IPS DF 19.7 (cell line): ENCODE results near the gene EIF1AX.
"Not testable (repeated sequence)": the region's sequence is repeated elsewhere in the genome, so short reads cannot be mapped to it uniquely, and the experiment has no call there.

ENCODE experiments used
- DNase-seq: peaks from one replicate; pipeline ENCODE4 v3.0.0-alpha.2; 2013; ENCODE audit warnings: low read depth, low spot score

Gene EIF1AX, protein sequence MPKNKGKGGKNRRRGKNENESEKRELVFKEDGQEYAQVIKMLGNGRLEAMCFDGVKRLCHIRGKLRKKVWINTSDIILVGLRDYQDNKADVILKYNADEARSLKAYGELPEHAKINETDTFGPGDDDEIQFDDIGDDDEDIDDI

DNA sequence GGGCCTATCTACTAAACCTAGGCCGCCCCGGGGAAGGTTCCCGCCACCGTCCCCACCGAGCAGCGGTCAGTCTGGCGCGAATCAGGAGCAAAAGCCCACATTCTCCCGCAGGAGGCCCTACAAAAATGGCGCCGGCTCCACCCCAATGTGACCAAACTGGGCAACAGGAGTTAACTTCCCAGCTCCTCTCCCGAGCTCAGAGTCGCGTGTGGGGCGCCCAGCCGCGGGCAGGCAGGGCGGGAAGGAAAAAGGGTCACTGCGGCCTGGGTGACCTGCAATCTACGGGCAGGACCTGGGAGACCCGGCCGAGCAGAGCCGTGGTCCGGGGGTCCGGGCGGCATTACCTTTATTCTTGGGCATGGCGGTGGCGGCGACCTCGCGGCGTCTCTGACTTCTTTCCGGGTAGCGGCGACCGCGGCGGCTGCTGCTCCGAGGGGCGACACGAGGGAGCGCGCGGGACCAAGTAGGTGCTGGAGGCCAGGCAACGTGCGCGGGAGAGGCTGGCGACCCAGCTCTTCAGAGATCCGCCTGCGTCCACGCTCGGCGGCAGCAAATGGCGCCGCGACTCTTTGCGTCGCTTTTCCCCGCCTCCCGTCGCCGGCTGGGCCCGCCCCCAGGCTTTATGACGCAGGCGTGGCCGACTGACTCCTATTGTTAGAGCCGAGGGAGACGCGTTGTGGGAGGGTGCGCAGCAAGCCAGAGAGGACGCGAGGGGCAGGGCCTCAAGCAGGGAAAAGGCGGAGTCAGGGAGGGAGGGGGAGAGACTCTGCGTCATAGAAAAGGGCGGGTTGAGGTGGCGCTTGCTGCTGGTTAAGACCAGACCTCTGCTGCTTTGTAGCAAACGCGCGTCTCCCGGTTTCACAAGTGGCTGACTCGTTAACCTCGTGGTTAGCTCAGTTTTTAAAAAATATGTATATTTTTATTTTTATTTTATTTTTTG lies at the start of gene EIF1AX:
Gene EIF1AX (minus strand): TSS at position 558 of the 940 bp plus-strand sequence. CDS start 198 bp downstream, at position 360.
- peak; percentile 69 for DNase-seq

DNA sequence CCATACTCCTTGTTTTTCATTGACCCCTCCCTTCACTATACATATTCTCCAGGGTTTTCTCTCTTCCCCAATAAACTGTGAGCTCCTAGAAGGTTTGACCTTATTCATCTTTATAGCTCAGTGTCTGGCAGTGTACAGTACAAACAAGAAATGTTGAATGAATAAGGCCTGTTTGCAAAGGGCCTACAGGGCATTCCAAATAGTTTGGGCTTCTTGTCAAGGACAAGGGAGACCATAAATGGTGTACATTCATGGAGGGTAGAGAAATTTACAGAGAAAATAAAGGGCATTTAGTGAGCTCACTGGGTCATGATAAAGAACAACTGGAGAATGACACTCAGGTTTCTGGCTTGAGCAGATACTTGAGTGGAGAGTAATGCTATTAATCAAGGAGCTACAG lies 47.5 kb upstream of the EIF1AX start:
- no peak for DNase-seq

DNA sequence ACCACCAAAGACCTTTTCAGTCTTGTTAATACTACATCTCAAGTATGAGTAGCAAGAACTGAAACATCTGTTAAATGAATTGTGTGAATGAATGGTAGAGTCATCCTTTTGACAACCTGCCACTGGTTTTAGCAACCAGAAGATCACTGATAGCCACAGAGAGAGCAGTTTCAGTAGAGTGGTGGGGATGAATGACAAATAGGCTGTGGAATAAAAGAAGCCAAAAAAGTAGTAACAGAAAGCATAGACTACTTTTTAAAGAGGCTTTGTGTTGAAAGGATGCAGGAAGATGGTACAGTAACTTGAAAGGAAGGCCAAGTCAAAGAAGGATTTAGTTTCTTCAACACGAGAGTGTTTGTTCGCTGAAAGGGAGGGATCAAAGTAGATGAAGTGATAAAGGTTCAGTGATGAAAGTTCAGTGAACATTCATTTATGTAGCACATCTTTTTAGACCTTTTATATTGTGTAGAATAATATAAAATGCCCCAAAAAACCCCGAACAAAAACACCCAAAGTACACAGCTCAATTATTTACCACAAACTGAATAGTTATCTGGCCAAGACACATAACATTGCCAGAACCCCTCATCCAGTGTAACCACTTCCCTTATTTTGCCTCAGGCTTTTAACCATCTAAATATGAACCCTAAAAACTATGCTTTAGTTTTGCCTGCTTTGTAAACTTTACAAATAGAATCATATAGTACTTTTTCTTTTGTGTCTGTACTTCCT lies 40.1 kb upstream of the EIF1AX start:
- no peak for DNase-seq

DNA sequence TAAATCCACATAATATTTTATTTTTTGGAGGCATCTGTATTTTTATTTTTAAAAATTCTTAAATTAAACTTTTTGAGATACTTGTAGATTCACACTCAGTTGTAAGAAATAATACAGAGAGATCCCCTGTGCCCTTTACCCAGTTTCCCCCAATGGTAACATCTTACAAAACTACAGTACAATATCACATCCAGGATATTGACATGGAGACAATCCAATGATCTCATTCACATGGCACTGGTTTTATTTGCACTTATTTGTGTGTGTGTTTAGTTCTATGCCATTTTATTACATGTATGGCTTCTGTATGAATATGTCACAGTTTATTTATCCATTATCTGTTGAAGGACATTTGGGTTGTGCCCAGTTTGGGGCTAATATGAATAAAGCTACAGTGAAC lies 35.5 kb upstream of the EIF1AX start:
- DNase-seq: no peak

DNA sequence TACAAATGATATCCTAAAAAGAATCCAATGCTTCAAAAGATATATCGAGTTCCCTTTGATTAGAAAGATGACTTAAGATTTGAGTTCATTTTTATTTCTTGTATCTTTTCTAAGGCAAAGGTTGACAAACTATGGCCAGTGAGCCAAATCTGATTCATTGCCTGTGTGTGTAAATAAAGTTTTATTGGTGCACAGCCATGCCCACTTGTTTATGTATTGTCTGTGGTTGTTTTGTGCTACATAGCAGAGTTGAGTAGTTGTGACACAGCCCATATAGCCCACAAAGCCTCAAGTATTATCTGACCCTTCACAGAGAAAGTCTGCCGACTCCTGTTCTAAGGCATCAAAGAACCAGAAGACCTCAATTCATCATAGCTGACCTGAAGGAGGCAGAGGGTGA lies 32.2 kb upstream of the EIF1AX start:
- no peak for DNase-seq

DNA sequence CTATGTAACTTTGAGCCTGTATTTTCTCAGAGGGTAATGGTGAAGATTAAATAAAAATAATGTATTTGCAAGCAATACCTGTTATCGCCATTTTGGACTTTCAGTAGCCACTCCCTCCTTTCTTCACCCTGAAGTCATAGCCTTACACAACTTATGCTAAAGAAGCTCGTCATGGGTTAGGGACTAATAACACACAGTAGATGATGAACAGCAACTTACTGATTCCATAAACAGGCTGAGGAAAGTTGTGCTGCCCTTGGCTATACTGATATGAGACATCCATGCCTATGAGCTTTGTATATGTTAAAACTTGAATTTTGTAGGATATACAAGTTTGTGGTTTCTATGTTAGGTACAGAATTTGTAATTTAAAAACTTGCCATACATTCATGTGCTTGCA lies 31.7 kb upstream of the EIF1AX start:
- DNase-seq: no peak

DNA sequence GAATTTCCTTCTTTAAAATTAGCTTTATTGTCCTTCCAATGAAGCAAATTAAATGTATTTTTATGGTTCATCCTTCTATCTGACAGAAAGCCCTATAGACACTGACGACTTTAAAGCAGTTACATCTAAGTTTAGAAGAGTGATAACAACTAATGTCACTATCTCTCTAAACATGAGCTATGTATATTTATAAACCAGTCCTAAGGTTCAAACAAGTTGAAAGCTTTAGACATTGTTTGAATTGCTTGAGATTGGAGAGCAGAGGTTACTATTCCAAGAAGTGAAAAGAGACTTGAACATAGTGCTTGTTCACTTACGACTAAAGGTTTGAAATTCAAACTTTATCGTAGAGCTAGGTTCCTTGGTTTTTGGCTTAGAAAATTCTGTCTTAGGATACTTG lies 30.2 kb upstream of the EIF1AX start:
- DNase-seq: no peak

DNA sequence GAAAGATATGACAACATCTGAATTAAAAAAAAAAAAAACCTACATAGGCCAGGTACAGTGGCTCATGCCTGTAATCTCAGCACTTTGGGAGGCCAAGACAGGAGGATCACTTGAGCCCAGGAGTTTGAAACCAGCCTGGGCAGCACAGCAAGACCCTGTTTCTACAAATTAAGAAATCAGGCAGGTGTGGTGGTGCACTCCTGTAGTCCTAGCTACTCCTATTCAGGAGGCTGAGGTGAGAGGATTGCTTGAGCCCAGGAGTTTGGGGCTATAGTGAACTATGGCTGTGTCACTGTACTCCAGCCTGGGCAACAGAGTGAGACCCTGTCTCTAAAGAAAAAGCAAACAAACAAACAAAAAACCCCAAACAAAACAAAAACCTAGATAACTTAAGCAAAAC lies 20.9 kb upstream of the EIF1AX start:
- DNase-seq: not testable (repeated sequence)

DNA sequence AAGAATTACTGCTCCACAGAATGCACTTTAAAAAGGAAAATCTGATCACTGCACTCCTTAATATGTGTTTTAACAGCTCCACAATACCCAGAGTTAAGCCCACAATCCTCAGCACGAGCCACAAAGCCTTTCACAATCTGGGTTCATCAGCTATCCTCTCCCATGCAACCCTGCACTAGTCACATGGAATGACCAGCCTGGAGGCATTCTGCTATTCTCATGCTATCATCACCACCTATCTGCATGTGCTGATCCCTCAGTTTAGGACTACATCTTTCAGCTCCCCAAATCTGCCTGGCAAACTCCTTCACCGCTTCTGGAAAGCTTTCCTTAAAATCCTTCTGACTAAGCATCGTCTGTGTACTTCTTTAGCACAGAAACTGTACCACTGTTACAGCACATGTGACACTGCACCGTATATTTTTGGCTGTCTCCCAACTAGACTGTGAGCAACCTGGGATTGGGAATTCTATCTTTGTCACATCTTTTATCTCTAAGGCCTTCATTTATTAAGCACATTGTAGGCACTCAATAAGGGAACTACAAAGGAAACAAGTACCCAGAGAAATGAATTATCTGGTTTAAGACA lies 18.3 kb upstream of the EIF1AX start:
- DNase-seq: no peak

DNA sequence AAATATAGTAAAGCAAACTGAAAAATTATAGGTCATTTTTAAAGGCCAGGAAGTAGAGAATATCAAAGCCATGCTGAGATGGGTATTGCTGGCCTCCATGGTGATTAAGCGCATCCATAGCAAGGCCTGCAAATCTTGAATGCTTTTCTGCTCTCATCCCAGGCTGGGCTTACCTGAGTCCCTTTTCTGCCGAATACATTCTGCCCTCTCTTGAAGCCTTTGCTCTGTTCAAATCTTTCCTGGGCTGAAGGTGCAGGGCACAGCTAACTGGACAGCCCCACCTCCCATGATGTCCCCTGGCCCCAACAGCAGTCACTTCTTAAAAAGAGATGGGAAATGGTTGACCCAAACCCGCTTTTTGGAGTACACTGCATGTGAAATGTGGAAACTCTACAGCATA lies 10.1 kb upstream of the EIF1AX start:
- DNase-seq: no peak

DNA sequence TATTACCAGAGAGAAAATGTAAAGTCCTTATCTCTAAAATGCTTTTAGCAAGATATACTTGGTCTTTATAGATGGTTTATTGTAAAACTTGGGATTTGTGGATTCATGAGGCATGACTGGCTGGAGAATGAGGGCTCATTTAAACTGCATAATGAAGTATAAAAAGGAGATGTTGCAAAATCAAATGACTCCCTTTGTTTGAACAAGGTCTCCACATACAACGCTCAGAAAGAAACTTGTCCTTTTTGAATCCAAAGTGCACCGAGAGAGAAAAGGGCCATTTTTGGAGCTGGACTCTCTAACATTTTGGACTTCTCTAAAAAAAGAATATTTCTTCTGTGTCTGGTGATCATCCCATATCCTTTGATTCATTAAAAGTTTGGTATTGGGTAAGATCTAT lies 7.7 kb upstream of the EIF1AX start:
- DNase-seq: no peak

DNA sequence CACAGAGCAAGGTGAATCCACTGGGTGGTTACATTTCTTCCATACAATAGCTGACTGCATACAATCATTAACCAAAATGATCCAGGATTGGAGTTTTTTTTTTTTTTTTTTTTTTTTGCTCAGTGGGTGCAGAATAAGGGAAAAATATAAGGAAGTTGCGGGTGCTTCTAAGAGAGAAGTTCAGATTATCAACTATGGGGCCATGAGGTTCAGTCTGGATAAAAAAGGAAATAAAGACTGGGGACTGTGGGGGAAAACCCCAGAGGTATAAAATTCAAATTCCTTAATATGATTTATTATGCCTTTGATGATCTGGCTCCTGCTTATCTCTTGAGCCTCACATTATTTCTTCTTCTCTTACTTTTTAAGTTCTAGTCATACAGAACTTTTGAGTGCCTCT lies 5.9 kb upstream of the EIF1AX start:
- no peak for DNase-seq

DNA sequence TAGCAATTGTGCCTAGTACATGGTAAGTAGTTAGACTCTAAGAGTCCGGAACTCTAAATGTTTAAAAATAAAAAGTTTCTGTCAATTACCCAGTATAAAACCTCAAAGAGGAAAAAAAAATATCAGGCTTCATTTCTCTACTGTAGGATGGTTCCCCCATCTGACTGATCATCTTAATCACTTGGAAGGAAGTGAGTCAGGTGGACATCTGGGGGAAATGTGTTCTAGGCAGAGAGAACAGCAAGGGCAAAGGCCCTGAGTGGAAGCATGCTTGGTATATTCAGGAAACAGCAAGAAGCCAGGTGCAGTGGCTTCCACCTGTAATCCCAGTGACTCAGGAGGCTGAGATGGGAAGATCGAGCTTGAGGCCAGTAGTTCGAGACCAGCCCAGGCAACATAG lies 2.9 kb upstream of the EIF1AX start:
- no peak for DNase-seq

DNA sequence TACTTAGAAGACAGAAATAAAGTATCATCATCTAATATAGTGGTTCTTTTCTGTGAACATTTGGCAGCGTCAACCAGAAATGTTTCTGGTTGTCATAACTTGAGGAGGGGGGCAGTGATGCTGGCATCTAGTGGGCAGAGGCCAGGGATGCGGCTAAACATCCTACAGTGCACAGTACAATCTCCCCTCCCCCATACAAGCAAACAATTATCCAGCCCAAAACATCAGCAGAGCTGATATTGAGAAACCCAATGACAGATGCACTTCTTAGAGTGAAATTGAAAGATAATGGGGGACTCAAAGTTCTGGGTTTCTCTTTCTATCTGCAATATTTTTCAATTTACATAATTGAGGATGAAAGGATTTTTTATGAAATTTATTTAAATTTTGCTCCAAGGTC lies 1.9 kb upstream of the EIF1AX start:
- DNase-seq: no peak

DNA sequence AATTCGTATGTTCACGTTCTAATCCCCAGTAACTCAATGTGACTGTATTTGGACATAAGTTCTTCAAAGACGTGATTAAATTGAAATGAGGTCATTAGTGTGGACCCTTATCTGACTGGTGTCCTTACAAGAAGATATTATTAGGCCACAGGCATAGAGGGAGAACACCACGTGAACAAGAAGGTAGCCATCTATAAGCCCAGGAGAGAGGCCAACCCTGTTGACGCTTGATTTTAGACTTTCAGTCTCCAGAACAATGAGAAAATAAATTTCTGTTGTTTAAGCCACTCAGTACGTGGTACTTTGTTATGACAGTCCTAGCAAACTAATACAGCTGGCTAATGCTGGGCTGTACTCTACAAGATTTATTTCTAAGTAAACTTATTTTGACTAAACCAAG lies 1.5 kb upstream of the EIF1AX start:
- DNase-seq: no peak

DNA sequence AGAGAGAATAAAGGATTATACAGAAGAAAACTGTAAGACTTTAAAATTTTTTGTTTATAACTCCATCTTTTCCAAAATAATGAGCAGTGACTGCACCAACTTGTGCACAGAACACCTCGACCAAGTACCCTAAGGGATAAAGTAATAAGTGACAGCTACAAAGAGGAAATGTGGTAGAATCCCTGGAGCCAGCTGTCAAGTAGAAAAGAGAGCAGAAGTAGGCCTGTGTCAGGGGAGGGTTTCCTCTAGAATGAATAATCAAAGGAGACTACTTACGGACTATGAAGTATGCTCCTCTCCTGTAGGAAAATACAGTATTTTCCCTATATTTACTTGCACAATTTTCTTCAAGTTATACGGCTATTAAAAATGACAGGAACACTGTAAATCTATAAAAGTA lies 1.2 kb downstream of the EIF1AX start:
- no peak for DNase-seq

DNA sequence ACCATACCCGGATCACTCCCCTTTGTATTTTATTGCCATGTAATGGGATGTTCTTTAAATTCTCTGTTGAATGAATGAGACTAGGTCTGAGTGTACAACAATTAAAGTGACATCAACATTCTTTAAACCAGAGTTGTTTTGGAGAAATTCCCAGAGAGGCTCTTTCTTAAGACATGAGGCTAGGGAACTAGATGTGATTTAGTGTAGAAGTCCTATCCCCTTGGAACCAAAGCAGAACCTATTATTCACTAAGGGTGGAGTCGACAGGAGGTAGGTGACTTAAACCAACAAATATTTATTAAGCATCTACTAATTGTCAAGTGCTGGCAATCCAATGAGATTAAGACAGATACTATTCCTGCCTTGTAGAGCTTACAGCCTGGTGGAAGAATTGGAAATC lies 1.7 kb downstream of the EIF1AX start:
- no peak for DNase-seq

DNA sequence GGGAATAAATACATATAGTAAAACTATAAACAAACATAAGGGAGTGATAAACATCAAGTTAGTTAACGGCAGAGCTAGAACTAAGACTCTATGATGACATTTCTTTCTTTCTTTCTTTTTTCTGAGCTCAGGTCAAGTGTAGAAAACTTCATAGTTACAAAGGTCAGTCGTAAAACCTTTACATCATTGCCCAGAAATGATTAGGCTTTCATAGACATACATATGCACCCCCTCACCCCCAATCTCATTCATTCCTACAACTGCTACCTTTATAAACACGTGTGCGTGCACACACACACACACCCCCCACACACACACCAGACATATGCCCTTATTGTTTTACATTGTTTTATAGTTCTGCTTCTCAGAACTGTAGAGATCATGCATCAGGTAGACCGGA lies 5.7 kb downstream of the EIF1AX start:
- DNase-seq: no peak

DNA sequence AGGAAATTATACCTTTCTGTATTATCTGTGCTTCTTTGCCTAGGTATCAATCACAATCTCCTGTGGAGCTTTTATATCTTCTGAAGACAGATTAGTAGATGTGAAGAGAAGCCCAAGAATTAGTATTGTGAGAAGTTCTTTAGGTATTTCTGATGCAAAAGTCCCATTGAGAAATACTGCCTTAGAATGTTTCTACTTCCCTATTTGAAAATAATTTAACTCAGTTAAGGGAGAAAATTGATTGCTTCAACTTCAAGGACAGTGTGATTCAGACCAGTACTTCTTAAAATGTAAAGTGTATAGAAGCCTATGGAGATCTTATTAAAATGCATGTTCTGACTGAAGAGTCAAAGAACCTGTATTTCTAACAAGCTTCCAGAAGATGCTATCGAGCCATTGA lies 9.0 kb downstream of the EIF1AX start:
- no peak for DNase-seq

DNA sequence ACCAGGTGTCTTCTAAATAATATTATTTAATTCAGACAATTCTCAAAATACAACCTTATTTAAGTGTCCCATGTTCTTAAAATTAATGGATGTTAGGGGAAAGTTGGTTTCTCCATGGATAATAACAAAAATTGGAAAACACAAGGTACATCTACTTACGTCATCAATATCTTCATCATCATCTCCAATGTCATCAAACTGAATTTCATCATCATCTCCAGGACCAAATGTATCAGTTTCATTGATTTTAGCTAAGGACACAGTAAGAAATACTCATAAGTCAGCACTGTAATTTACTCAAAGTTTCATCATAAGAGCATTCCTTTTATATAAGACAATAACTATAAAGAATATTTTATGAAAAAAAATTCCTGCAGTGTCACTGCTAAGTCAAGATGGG lies 11.3 kb downstream of the EIF1AX start:
- DNase-seq: no peak

DNA sequence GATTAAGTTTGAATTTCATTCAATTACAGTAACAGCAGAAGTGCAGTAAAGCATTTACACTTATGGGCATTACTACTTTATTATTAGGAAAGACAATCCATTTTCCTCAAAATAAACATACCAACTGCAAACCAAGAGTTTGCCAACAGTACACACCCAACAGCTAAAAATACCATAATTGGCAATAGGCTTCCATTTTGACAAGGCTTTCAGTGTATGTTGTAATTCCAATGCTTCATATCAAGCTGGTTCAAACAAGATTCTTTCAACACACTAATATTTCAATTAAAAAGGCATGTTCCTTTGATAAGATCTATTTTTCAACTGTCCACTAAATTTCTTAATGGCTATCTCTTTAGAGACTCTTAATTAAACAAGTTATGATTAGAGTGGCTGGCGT lies 12.1 kb downstream of the EIF1AX start:
- DNase-seq: no peak

DNA sequence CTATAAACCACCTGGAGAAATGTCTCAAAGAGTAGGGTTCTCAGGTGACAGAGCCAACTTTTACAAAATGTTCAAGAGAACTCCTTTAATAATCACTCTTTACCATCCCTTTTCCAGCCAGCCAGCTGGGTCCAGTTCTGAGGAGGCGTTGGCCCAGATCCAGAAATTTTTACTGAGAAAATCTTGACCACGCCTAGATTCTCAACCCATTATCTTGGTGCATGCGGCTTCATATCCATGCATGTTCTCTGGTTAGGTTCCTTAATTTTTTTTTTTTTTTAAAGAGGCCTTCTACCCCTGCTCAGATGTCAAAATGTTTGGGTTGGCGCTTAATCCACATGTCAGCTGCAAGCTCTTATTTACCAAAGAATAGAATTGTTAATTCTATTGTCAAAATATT lies 13.0 kb downstream of the EIF1AX start:
- no peak for DNase-seq
